Activated CD4-positive, alpha-beta memory T cell treated with anti-CD3 and anti-CD28 coated beads, Interleukin-2, amount 10 ng/mL, durations not matched to agents 7 days and 5 days (primary cell): Measurements from ENCODE around the gene ZAR1L. TPM values are rescaled to one million over a fixed set of nuclear protein-coding genes. Genes with fewer than 3 reads are reported as not detected.

Source experiments
- CTCF ChIA-PET: fragments of 350-600 bp; sonication (Branson Sonifier 250); formaldehyde crosslinking; loops from one replicate; lab custom pipeline; 2021; ENCODE audit warnings: antibody characterized with exemption, inconsistent platforms; lab: Charles Lee
- POLR2A ChIA-PET: fragments of 350-600 bp; sonication (Branson Sonifier 250); formaldehyde crosslinking; loops from one replicate; lab custom pipeline; 2021; ENCODE audit warnings: antibody characterized with exemption; lab: Charles Lee
- DNase-seq: peaks from one replicate; pipeline ENCODE4 v3.0.0-alpha.2; 2020
- H3K27ac Mint-ChIP-seq: one replicate; pipeline ENCODE4 v1.8.0; 2021; ENCODE audit warnings: mild to moderate bottlenecking, mixed read lengths
- H3K27me3 Mint-ChIP-seq: one replicate; pipeline ENCODE4 v1.8.0; 2021; ENCODE audit warnings: mixed read lengths
- H3K36me3 Mint-ChIP-seq: one replicate; pipeline ENCODE4 v1.8.0; 2021; ENCODE audit warnings: low read depth, mixed read lengths
- H3K4me1 Mint-ChIP-seq: one replicate; pipeline ENCODE4 v1.8.0; 2021; ENCODE audit warnings: mixed read lengths
- H3K4me3 Mint-ChIP-seq: one replicate; pipeline ENCODE4 v1.8.0; 2021; ENCODE audit warnings: mild to moderate bottlenecking, mixed read lengths
- H3K9me3 Mint-ChIP-seq: one replicate; pipeline ENCODE4 v1.8.0; 2021; ENCODE audit warnings: mixed read lengths
- total RNA-seq, 2 experiments: library from RNA; stranded (reverse); gene quantifications; one replicate each; pipeline ENCODE4 v1.2.3, GENCODE V29; 2021

Gene ZAR1L
- total RNA-seq, 2 experiments from 2014 or later = not detected

DNA sequence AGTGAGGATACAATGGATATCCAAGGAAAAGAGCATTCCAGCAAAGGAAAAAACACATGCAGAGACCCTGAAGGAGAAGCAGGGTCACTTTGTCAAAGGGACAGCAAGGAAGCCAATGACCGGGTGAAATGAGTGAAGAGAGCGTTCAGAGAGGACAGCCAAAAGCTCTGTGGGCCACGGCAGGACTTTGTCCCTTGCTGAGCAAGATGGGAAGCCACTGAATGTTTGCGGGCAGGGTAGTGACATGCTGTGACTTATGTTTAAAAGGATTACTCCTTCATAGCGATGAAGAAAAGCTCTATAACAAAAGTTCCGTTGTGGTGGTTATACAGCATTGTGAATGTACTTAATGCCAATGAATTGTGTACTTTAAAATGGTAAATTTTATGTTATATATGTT is 16.5 kb downstream of the ZAR1L start:
- CTCF ChIA-PET = interaction anchor here (0.7 to 1.2 kb wide), 2 partner anchors 16 to 388 kb away, joined by 3 read pairs; no protein-coding TSS in a partner anchor
- H3K27me3 Mint-ChIP-seq = peaks cover 11% of the 10 kb centered on the region

DNA sequence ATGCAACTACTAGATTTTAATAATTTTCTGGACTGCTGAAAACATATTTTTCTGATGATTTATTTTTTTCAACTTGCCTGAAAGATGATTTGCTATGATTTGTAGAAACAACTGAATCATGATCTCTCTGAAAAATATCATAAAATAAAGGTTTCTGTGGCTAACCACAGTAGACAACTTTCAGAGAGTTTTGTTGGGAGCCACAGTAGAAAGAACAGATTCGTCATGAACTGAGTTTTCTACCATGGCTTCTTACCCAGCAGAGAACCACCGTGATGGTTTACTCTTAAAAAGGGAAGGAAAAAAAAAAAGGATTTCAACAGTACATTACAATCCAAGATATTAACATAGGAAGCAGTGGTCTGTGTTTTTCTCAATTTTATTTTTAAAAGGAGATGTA is 18.0 kb downstream of the ZAR1L start:
- H3K9me3 Mint-ChIP-seq = no peaks in the 10 kb centered on the region
- POLR2A ChIA-PET = no interaction called here
- peaks cover 11% of the 10 kb centered on the region for H3K27me3 Mint-ChIP-seq
- CTCF ChIA-PET = interaction anchor here (0.9 kb wide), 1 partner anchor 9 kb away, joined by 3 read pairs; no protein-coding TSS in a partner anchor
- no peak overlapping the region for H3K27ac Mint-ChIP-seq
- no peak for DNase-seq
- peaks cover 11% of the 10 kb centered on the region for H3K4me1 Mint-ChIP-seq
- no peaks in the 10 kb centered on the region for H3K36me3 Mint-ChIP-seq
- H3K4me3 Mint-ChIP-seq = no peak overlapping the region

More for the DNA sequence above, 16.5 kb downstream of the ZAR1L start:
- Mint-ChIP-seq H3K4me3 (no peak overlapping the region), H3K9me3 (no peaks in the 10 kb centered on the region), H3K4me1 (peaks cover 11% of the 10 kb centered on the region), H3K27ac (no peak overlapping the region), H3K36me3 (no peaks in the 10 kb centered on the region)
- no peak for DNase-seq
- POLR2A ChIA-PET = no interaction called here

DNA sequence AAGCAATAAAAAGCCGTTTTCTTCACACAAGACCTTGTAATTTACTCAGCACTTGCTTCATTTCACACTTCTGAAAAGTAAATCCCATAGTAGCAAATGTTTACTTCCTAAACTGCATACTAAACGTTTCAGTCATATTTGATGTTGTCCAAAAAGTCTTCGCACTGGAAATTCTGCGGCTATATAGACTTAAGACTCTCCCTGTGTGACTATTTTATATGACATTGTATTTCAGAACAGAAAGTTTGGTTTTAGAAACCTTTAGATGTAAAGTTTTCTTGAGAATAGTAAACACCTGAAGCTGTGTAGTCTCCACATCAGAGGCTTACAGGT is 29.6 kb downstream of the ZAR1L start:
- no peaks in the 10 kb centered on the region for H3K27me3 Mint-ChIP-seq
- DNase-seq = no peak
- no peaks in the 10 kb centered on the region for H3K9me3 Mint-ChIP-seq
- H3K27ac Mint-ChIP-seq = no peak overlapping the region
- CTCF ChIA-PET = no interaction called here
- H3K4me1 Mint-ChIP-seq = no peaks in the 10 kb centered on the region
- H3K4me3 Mint-ChIP-seq = no peak overlapping the region
- H3K36me3 Mint-ChIP-seq = peaks cover 1% of the 10 kb centered on the region
- POLR2A ChIA-PET = no interaction called here

DNA sequence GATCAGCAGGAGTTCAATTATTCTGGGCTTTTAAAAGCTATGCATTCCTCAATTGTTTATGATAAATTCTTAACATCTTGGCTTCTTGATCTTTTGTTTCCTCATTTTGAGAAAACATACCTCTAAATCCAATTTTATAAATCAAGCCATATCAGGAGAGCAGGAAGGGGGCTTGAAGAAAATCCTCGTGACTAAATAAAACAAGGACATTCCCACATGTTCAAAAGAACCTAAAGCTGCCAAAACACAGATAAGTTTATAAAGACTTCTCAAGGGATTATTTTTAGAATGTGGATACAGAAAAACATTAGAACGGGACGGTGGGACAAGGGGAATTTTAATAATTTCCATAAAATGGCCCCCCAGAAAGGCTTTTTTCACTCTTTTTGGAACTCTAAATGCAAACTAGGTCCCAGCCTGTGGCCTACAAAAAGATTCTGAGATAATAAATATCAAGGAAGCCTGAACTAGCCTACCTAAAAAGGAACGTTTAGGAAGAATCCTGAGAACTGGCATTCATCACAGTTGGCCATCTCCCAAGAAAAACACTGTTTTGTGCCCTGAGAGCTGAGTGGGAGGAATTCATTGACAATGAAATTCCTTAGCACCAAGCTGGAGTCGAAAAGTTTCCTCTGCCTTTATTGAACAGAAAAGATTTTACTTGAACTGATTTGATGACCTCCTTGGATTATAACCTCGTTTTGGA is 30.1 kb downstream of the ZAR1L start:
- ChIA-PET CTCF (no interaction called here), POLR2A (no interaction called here)
- H3K36me3 Mint-ChIP-seq = no peaks in the 10 kb centered on the region
- no peak overlapping the region for H3K4me3 Mint-ChIP-seq
- DNase-seq = no peak
- no peaks in the 10 kb centered on the region for H3K27me3 Mint-ChIP-seq
- H3K27ac Mint-ChIP-seq = no peak overlapping the region
- no peaks in the 10 kb centered on the region for H3K9me3 Mint-ChIP-seq
- no peaks in the 10 kb centered on the region for H3K4me1 Mint-ChIP-seq

DNA sequence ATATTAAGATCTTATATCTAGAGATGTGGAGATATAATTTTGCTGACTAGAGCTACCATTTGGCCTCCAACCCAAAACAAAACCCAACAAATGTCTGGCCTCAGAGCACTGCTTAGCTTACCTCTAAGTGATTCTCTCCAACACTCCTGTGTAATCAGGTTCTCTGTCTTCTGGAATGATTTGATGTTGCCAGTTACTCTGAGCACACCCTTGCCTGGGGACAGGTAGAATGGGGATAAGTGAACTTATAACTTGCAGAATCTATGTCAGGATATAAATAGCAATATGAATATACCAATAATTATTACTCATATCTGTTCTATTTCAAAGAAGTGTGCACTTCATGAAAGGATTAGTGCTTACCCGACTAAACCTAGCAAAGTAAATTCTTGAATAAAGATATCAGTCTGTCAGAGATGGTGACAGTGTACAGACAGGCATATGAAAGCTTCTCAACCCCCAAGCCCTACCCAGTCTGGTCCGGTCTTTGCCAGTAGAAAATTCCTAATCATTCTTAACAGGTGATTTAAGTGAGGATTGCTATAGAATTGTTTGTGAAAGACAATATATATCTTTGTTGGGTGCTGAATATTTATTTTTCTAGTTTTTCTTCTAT is 33.0 kb downstream of the ZAR1L start:
- Mint-ChIP-seq H3K4me3 (no peak overlapping the region), H3K27me3 (no peaks in the 10 kb centered on the region), H3K27ac (no peak overlapping the region), H3K36me3 (peaks cover 2% of the 10 kb centered on the region), H3K9me3 (no peaks in the 10 kb centered on the region), H3K4me1 (no peaks in the 10 kb centered on the region)
- DNase-seq = no peak
- ChIA-PET POLR2A (interaction anchor here (1.4 kb wide), 1 partner anchor 33 kb away, joined by 4 read pairs; the partner anchor contains the start of genes BRCA2 and ZAR1L), CTCF (no interaction called here)

DNA sequence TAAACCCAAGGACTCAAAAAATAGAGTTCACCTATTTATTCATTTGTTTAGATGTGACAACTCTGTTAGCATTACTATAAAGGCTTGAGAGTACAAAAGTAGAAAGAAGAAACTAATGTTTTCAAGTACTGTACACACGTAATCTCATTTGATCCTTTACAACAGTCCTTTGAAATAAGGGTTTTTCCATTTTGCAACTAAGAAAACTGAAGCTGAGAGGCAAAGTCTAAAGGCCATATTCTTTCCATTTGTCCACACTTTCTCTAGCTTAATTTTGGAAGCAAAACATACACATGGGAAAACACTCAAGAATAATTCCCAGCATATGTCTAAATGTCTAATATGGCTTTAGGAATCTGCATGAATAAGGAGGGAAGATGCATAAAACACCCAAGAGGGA is 34.1 kb downstream of the ZAR1L start:
- Mint-ChIP-seq H3K4me1 (no peaks in the 10 kb centered on the region), H3K27ac (no peak overlapping the region), H3K9me3 (no peaks in the 10 kb centered on the region), H3K36me3 (peaks cover 5% of the 10 kb centered on the region), H3K4me3 (no peak overlapping the region), H3K27me3 (no peaks in the 10 kb centered on the region)
- ChIA-PET POLR2A (interaction anchor here (1.4 kb wide), 1 partner anchor 34 kb away, joined by 4 read pairs; the partner anchor contains the start of genes BRCA2 and ZAR1L), CTCF (no interaction called here)
- no peak for DNase-seq

DNA sequence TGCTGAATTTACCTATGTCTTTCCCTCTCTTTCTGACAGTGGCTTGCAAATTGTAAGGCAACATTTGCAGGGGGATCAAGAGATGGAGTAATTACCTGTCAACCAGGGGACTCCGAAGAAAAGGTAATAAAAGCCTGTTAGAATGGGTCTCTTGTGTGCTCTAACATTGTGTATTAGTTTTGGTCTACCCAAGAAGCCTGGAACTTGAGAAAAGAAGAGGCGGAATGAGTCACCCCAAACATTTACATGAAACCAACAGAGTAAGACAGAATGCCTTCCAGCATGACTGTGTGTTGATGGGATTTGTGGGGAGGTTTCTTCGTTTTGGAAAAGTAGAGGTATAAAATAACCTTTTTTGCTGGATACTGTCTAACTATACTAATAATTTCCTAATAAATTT is 36.7 kb downstream of the ZAR1L start:
- H3K9me3 Mint-ChIP-seq = no peaks in the 10 kb centered on the region
- no peak overlapping the region for H3K27ac Mint-ChIP-seq
- H3K27me3 Mint-ChIP-seq = no peaks in the 10 kb centered on the region
- H3K4me3 Mint-ChIP-seq = no peak overlapping the region
- H3K36me3 Mint-ChIP-seq = peaks cover 5% of the 10 kb centered on the region
- ChIA-PET CTCF (interaction anchor here (1.0 kb wide), 1 partner anchor 10 kb away, joined by 3 read pairs; no protein-coding TSS in a partner anchor), POLR2A (no interaction called here)
- no peaks in the 10 kb centered on the region for H3K4me1 Mint-ChIP-seq
- no peak for DNase-seq

DNA sequence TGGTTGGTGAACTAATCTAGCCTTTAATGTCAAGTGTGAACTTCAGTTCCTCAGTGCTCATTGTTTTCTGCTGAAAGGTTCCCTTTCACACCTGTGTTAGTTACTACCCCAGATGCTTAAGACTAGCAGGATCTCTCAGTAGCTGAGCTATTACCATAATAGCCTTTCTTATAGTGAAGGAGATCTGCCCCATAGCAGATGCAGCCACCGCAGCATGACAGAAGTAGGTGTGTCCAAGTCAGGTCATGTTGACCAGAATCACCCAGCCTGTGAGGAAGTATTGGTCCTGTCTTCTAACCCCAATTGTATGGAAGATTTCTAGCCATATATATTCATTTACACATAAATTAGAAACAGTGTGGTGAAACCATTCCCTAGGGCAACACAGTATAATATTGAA is 37.3 kb downstream of the ZAR1L start:
- Mint-ChIP-seq H3K36me3 (peaks cover 5% of the 10 kb centered on the region), H3K27ac (no peak overlapping the region)

DNA sequence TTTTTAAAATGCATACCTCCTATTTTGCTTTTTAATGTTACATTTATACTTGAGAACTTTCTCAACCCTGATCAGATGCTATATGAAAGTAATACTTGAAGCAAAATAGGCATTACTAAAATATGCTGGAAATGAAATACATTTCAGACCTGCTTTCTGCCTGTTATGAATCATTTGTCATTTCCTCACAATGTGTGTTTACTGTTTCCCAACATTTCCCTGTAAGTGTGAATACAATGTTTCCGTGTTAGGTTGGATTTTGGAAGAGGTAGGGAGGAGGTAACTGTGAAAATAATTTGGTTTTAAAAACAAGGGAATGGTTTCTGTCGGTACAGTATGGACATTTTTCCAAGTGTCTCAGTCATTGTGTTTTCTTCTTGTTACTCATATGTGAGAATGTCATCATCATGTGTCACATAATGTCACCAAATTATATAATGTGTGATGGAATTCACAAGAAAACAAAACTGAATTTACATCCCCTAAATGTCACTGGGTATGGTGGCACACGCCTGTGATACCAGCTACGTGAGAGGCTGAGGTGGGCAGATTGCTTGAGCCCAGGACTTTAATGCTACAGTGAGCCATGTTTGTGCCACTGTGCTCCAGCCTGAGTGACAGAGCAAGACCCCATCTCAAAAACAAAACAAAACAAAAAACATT is 43.0 kb downstream of the ZAR1L start:
- ChIA-PET POLR2A (no interaction called here), CTCF (no interaction called here)
- peaks cover 9% of the 10 kb centered on the region for H3K36me3 Mint-ChIP-seq
- DNase-seq = no peak
- H3K9me3 Mint-ChIP-seq = no peaks in the 10 kb centered on the region
- H3K4me1 Mint-ChIP-seq = peaks cover 5% of the 10 kb centered on the region
- no peak overlapping the region for H3K4me3 Mint-ChIP-seq
- H3K27me3 Mint-ChIP-seq = no peaks in the 10 kb centered on the region
- H3K27ac Mint-ChIP-seq = no peak overlapping the region

More for the DNA sequence above, 37.3 kb downstream of the ZAR1L start:
- Mint-ChIP-seq H3K4me1 (no peaks in the 10 kb centered on the region), H3K4me3 (no peak overlapping the region), H3K27me3 (no peaks in the 10 kb centered on the region), H3K9me3 (no peaks in the 10 kb centered on the region)
- DNase-seq = no peak
- ChIA-PET POLR2A (no interaction called here), CTCF (no interaction called here)

DNA sequence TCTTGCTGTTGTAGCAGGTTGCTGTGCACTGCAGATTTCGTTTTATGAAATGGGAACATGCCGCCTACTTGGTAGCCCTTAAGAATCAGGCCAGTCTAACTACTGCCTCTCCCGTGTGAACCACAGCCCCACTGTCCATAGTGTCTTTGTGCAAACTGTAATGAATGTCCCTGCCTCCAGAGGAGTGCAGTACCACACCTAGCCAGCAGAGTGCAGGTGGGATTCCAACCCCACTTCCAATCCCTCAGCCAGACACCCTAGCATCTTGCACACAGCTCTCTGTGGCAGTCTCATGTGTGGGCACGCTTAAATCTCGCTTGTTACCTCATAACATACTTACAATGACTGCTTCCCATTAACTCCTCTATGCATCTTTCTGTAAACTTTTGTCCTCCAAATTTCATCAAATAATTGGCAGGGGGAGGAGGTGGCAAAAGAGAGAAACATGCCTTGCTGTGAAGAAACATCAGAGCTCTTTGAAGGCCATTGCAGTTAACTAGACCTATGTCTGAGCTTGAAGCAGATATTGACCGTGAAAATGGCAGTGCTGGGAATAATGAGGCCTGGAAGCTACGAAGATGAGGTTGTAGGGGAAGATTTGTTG is 47.2 kb downstream of the ZAR1L start:
- H3K27me3 Mint-ChIP-seq = no peaks in the 10 kb centered on the region
- H3K4me3 Mint-ChIP-seq = no peak overlapping the region
- DNase-seq = peak; percentile 41
- no peak overlapping the region for H3K27ac Mint-ChIP-seq
- no peaks in the 10 kb centered on the region for H3K9me3 Mint-ChIP-seq
- peaks cover 6% of the 10 kb centered on the region for H3K36me3 Mint-ChIP-seq
- CTCF ChIA-PET = interaction anchor here (0.5 to 2.5 kb wide), 12 partner anchors 11 to 358 kb away, joined by 3 to 8 read pairs (median 4); partner anchors contain the start of gene PDS5B
- H3K4me1 Mint-ChIP-seq = peaks cover 5% of the 10 kb centered on the region
- POLR2A ChIA-PET = interaction anchor here (1.5 kb wide), 1 partner anchor 47 kb away, joined by 6 read pairs; the partner anchor contains the start of genes BRCA2 and ZAR1L

DNA sequence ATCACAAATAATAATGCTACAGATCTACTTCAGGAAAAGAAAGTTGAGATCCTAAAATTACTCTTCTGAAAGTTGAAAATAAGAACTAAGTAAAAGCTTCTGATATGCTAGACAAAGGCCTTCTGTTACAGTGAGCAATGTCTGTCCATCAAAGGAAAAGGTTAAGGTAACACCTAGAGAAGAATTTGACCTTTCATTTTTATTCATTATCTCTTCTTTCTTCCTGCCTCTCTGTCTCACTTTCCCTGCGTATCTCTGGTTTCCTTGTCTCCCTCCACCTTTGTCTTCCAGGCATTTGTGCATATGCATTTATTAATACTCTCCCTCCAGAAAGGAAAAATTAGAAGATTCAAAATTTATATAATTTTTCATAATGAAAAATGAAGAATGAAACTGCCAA is 49.0 kb downstream of the ZAR1L start:
- Mint-ChIP-seq H3K36me3 (no peaks in the 10 kb centered on the region), H3K27ac (no peak overlapping the region), H3K27me3 (no peaks in the 10 kb centered on the region), H3K4me1 (no peaks in the 10 kb centered on the region), H3K4me3 (no peak overlapping the region), H3K9me3 (no peaks in the 10 kb centered on the region)
- ChIA-PET CTCF (no interaction called here), POLR2A (no interaction called here)
- no peak for DNase-seq

DNA sequence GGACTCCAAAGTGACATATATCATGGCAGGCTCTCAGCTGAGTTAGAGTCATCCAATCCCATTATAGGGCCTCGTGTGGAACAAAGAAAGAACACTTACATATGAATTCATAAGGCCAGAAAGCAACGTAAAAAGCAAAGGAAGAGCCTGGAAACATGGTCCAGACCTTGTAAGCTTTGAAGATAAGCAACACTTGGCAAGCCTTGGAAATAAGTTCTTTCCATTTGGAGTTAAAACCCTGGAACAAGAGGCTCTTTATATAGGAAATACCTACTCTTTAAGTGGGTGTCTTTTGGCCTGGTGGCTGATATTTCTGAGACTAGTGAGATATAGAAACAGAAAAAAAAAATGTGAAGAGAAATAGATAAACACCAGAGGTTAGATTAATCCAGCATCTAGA is 49.4 kb downstream of the ZAR1L start:
- ChIA-PET POLR2A (no interaction called here), CTCF (no interaction called here)
- H3K4me3 Mint-ChIP-seq = no peak overlapping the region
- no peak overlapping the region for H3K27ac Mint-ChIP-seq
- H3K9me3 Mint-ChIP-seq = no peaks in the 10 kb centered on the region
- H3K27me3 Mint-ChIP-seq = no peaks in the 10 kb centered on the region
- H3K36me3 Mint-ChIP-seq = no peaks in the 10 kb centered on the region
- DNase-seq = no peak
- H3K4me1 Mint-ChIP-seq = no peaks in the 10 kb centered on the region

DNA sequence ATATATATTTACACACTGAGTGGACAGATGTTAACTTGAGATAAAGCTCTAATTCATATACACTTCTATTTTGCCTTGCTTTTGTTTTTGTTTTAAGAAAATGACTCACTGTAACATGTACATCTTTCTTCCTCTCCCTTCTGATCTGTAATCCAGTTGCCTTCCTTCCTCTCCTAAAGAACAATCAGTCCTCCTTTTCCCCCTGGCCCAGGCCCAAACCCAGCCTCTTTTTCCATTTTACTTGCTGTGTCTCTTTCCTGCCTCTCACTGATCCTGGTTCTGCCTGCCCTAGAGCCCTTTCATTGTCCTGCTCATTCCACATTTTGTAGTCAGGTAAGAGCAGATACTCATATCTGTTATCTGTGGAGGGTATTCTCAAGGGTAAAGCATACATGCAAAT is 50.8 kb downstream of the ZAR1L start:
- ChIA-PET POLR2A (no interaction called here), CTCF (no interaction called here)
- DNase-seq = no peak
- no peak overlapping the region for H3K27ac Mint-ChIP-seq
- no peaks in the 10 kb centered on the region for H3K9me3 Mint-ChIP-seq
- no peak overlapping the region for H3K4me3 Mint-ChIP-seq
- H3K36me3 Mint-ChIP-seq = no peaks in the 10 kb centered on the region
- H3K27me3 Mint-ChIP-seq = no peaks in the 10 kb centered on the region
- H3K4me1 Mint-ChIP-seq = no peaks in the 10 kb centered on the region
